DMS114 treated with DMSO at 0.1 percent for 48 hours (cell line): ENCODE results near the gene CCDC57.

Source experiments
- DNase-seq: peaks from one replicate; lab custom pipeline; 2025; ENCODE audit not compliant: unreplicated experiment; lab: John Stamatoyannopoulos, UW

Gene CCDC57

GRCh38 chr17:82084373-82085030 is 128.1 kb downstream of the CCDC57 start:
- no peak for DNase-seq

- no peak for DNase-seq
These were observed 128.9 kb downstream of the CCDC57 start for GRCh38 chr17:82083533-82084359.

DNA sequence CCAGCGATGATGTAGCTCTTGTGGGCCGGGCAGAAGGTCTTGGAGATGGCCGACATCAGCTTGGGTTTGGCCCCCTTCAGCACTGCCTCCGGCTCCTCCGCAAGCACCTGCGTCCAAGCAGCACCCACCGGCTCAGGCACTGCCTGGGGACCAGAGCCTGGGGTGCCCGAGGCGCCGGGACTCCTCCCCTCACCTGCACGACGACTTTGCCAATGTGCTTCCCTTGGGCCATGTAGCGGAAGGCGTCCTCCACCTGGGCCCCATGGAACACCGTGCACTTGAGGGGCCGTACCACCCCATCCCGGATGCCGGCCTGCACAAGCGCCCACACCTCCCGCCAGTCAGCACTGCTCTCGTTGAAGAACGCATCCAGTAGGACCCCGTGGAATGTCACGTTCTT is 129.6 kb downstream of the CCDC57 start:
- no peak for DNase-seq

- DNase-seq = no peak
These were observed 130.2 kb downstream of the CCDC57 start for GRCh38 chr17:82082456-82082855.

GRCh38 chr17:82081966-82082365 is 130.7 kb downstream of the CCDC57 start:
- no peak for DNase-seq

DNA sequence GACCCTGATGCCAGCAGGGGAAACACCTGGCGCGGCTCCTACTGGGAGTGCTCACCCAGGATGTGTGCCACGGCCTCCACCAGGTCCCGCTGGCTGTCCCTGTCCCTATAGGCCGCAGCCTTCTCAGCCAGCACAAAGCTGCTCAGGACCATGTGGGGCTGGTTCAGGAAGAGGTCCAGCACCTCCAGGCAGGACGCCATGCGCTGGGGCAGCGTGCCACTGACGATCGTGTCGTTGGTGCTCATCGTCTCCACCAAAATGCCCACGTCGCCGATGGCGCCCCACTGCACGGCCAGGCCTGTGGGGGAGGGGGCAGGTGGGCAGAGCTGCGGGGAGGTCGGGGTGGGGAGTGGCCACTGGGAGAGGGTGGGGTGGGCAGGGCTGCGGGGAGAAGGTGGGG is 131.1 kb downstream of the CCDC57 start:
- DNase-seq = no peak

GRCh38 chr17:82080789-82081464 is 131.7 kb downstream of the CCDC57 start:
- no peak for DNase-seq

DNA sequence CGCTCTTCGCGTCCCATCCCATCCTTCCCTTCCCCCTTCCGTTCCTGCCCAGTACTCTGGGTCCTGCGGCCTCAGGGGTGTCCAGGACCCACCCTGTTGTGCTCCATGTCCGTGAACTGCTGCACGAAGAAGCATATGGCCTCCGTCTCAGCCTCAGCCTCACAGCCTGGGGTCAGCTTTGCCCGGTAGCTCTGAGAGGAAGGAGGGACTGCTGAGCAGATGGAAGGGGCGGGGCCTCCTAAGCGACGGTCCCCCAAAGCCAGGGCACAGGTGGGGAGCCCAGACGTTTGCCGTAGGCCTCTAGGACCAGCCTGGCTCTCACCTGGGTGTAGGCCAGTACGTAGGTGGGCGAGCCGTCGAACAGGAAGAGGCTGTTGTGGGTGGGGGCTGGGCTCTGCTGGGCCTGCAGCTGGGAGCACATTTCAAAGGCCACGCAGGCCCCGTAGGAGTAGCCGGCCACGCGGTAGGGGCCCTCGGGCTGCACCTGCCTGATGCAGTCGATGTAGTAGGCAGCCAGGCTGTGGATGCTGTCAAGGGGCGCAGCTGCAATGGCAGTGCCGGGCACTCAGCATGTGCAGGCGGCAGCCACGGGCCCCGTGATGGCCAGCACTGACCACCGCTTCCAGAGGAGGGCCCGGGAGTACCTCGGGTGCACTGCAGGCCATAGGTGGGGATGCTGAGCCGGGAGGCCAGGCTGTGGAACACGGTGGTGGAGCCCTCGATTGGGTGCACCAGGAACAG is 132.4 kb downstream of the CCDC57 start:
- DNase-seq = no peak

GRCh38 chr17:82079001-82079677 is 133.5 kb downstream of the CCDC57 start:
- no peak for DNase-seq

DNA sequence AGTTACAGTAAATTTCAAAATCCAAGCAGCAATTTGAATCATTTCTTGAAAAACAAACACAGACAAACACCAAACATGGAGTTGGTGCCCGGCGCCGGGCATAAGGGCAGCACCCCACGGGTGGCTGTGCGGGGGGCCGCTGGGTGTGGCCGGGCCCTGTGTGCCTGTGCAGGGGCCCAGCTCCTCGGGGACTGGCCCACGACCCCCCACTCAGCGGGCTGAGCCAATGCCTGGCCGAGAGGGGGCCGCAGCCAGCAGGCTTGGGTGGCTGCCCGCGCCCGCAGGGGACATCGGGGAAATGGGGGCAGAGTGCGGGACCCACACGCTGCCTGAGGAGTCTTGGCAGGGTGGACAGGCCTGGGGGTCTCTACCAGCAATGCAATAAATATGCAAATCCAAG is 134.2 kb downstream of the CCDC57 start:
- DNase-seq = no peak

GRCh38 chr17:82077617-82078358 is 134.9 kb downstream of the CCDC57 start:
- no peak for DNase-seq

DNA sequence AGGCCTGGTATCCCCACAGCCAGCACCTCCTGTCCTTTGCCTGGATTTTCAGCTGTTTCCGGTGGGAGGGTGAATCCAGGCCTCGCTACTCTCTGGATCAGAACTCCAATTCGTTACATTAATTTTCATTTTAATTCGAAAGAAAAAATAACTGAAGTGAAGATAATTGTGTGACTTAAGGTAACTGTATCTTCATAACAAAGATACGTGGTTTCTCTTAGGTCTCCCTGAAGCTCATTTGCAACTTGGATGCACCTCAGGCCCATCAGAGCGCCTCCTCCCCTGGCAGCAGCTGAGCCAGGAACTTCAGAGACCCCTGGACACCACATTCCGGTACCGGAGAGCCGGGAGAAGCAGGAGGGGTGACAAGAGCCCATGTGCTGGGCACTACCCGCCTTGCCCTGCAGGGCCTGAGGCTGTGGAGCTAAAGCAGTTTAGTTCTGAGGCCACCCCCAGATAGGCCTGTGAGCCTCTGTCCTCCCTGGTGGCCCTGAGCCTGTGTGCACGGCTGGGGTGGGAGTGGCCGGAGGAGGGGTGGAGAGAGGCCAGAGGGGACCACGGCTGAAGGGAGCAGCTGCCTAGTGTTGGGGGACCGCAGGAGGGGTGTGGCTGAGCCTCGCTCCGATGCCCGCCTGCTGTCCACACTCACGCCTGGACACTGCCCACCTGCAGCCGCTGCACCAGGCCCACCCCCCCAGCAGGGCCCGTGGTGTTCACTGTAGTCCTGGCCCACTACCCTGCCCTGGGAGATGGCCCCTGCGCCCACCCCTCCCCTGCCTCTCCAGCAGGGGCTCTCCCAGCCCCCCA is 135.7 kb downstream of the CCDC57 start:
- DNase-seq = no peak

GRCh38 chr17:82076018-82076784 is 136.4 kb downstream of the CCDC57 start:
- no peak for DNase-seq

- no peak for DNase-seq
These were observed 139.2 kb downstream of the CCDC57 start for GRCh38 chr17:82073446-82073845.

DNA sequence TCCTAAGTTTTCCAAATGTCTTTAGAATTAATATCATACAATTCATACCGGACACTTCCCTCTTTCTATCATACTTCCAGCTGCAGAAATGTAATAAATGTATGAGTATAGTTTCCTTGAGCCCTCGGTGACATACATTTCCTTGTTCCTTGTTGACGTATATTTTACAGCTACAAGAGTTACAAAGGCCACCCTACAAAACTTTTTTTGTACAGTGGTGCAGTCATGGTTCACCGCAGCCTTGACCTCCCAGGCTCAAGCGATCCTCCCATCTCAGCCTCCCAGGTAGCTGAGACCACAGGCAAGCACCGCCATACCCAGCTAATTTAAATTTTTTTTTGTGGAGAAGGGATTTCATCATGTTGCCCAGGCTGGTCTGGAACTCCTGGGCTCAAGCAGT is 139.8 kb downstream of the CCDC57 start:
- DNase-seq = no peak

DNA sequence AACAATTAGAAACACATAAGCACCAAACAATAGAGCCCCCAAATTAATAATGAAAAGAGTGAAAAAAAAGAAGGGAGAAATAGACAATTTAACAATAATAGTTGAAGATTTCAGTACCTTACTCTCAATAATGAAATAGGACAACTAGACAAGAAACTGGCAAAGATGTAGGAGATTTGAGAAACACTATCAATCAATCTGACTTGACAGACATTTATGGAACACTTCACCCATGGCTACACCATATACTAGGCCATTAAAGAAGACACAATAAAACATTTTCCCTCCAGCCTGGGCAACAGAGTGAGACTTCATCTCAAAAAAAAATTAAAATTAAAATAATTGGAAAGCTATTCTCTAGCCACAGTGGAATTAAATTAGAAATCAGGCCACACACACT is 142.0 kb downstream of the CCDC57 start:
- no peak for DNase-seq

GRCh38 chr17:82065638-82066303 is 146.9 kb downstream of the CCDC57 start, which contains the start of gene DUS1L:
Gene DUS1L (minus strand): TSS chr17:82065804. CDS start chr17:82065059, 745 bp downstream.
- DNase-seq = no peak

GRCh38 chr17:82065193-82065637 is 147.4 kb downstream of the CCDC57 start:
- DNase-seq = no peak
